ENCODE data around the gene SUSD4.
A peak's percentile ranks its signal among the peaks of the same experiment; 100 is the strongest.

DNA sequence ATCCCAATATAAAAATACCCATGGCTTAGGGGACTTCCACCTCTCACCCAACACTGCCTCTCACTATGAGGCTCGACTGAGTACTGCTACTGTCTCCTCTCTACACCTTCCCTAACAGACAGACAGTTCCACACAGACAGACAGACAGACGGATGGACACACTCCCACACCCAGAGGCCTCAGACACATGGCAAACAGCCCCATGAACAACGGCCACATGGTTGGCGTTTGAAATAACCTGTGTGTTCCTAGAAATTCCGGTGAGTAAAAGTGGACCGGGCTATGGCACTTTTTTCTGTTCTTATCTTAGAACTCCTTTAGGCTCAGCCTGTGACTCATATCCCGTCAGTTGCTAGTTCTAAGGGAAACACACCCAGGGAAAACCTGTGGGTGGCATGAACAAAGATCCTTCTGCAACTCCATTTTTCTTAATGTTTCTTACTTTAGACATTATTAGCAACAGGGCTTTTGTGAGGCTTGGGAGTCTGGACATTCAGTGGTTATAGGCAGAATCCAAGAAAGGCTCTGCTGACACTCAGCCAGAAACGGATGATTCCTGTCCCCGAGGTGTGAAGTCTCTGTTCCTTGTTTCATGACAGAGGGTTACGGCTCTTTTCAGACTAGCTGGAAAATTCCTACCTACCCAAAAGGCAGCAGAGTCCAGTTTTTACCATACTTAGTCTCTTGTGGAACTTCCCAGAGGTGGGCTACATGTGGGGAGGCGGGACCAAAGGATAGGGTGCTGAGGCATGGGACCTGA lies 130.4 kb downstream of the SUSD4 start:
- TF ChIP-seq, protein P1, sequence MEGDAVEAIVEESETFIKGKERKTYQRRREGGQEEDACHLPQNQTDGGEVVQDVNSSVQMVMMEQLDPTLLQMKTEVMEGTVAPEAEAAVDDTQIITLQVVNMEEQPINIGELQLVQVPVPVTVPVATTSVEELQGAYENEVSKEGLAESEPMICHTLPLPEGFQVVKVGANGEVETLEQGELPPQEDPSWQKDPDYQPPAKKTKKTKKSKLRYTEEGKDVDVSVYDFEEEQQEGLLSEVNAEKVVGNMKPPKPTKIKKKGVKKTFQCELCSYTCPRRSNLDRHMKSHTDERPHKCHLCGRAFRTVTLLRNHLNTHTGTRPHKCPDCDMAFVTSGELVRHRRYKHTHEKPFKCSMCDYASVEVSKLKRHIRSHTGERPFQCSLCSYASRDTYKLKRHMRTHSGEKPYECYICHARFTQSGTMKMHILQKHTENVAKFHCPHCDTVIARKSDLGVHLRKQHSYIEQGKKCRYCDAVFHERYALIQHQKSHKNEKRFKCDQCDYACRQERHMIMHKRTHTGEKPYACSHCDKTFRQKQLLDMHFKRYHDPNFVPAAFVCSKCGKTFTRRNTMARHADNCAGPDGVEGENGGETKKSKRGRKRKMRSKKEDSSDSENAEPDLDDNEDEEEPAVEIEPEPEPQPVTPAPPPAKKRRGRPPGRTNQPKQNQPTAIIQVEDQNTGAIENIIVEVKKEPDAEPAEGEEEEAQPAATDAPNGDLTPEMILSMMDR (IDR thresholded peaks at IDR 0.05) = no peak
- peak in 1 of 2 donors; percentile 74 for TF ChIP-seq POLR2AphosphoS5 (IDR thresholded peaks at IDR 0.05; ENCODE audit: insufficient read depth in 1 of 2, low read depth in 1 of 2)
